Measurements from ENCODE around the gene DUSP22. TPM values are rescaled to one million over a fixed set of nuclear protein-coding genes. Genes with fewer than 3 reads are reported as not detected.

Gene DUSP22
- total RNA-seq, 2 experiments from 2014 or later: 35.3 to 36.7 TPM

GRCh38 chr6:352474-352873 lies 60.2 kb downstream of the DUSP22 start:
- CTCF ChIA-PET: interaction anchor here (0.9 to 1.4 kb wide), 4 partner anchors 9 to 27 kb away, joined by 3 read pairs; no protein-coding TSS in a partner anchor
- no peaks in the 10 kb centered on the region for H3K9me3 Mint-ChIP-seq

GRCh38 chr6:352896-353470 lies 60.7 kb downstream of the DUSP22 start:
- no peak overlapping the region for H3K27ac Mint-ChIP-seq
- no peak overlapping the region for H3K4me3 Mint-ChIP-seq
- DNase-seq: no peak
- H3K9me3 Mint-ChIP-seq: no peaks in the 10 kb centered on the region
- ChIA-PET POLR2A (no interaction called here), CTCF (interaction anchor here (0.8 to 1.4 kb wide), 3 partner anchors 14 to 317 kb away, joined by 3 read pairs; no protein-coding TSS in a partner anchor)
- H3K36me3 Mint-ChIP-seq (ENCODE audit: low read depth): peaks cover 2% of the 10 kb centered on the region
- H3K27me3 Mint-ChIP-seq: no peaks in the 10 kb centered on the region
- no peaks in the 10 kb centered on the region for H3K4me1 Mint-ChIP-seq

More at GRCh38 chr6:352474-352873, 60.2 kb downstream of the DUSP22 start:
- no peak overlapping the region for H3K27ac Mint-ChIP-seq
- no peaks in the 10 kb centered on the region for H3K27me3 Mint-ChIP-seq
- H3K4me1 Mint-ChIP-seq: no peaks in the 10 kb centered on the region
- no peak for DNase-seq
- peaks cover 2% of the 10 kb centered on the region for H3K36me3 Mint-ChIP-seq (ENCODE audit: low read depth)
- H3K4me3 Mint-ChIP-seq: no peak overlapping the region
- POLR2A ChIA-PET: no interaction called here

- no peak overlapping the region for H3K4me3 Mint-ChIP-seq
- POLR2A ChIA-PET: interaction anchor here (0.6 kb wide), 1 partner anchor 16 kb away, joined by 4 read pairs; no protein-coding TSS in a partner anchor
- CTCF ChIA-PET: interaction anchor here (0.8 to 1.0 kb wide), 2 partner anchors 9 to 316 kb away, joined by 3 read pairs; no protein-coding TSS in a partner anchor
- H3K9me3 Mint-ChIP-seq: no peaks in the 10 kb centered on the region
- no peak overlapping the region for H3K27ac Mint-ChIP-seq
- peaks cover 4% of the 10 kb centered on the region for H3K4me1 Mint-ChIP-seq
- no peak for DNase-seq
- H3K36me3 Mint-ChIP-seq (ENCODE audit: low read depth): peaks cover 2% of the 10 kb centered on the region
- no peaks in the 10 kb centered on the region for H3K27me3 Mint-ChIP-seq
Measured at GRCh38 chr6:353642-354614, 61.6 kb downstream of the DUSP22 start.

- Mint-ChIP-seq H3K4me3 (no peak overlapping the region), H3K4me1 (peaks cover 4% of the 10 kb centered on the region), H3K36me3 (ENCODE audit: low read depth) (no peaks in the 10 kb centered on the region), H3K9me3 (no peaks in the 10 kb centered on the region), H3K27me3 (no peaks in the 10 kb centered on the region), H3K27ac (no peak overlapping the region)
- CTCF ChIA-PET: interaction anchor here (1.0 to 1.9 kb wide), 2 partner anchors 10 to 19 kb away, joined by 3 to 6 read pairs; no protein-coding TSS in a partner anchor
- no peak for DNase-seq
- POLR2A ChIA-PET: interaction anchor here (0.6 kb wide), 1 partner anchor 17 kb away, joined by 4 read pairs; no protein-coding TSS in a partner anchor
Measured at GRCh38 chr6:354631-355280, 62.5 kb downstream of the DUSP22 start.

GRCh38 chr6:355373-356208 lies 63.3 kb downstream of the DUSP22 start:
- POLR2A ChIA-PET: no interaction called here

GRCh38 chr6:356828-357251 lies 64.6 kb downstream of the DUSP22 start:
- Mint-ChIP-seq H3K4me1 (peaks cover 4% of the 10 kb centered on the region), H3K27me3 (no peaks in the 10 kb centered on the region), H3K36me3 (ENCODE audit: low read depth) (no peaks in the 10 kb centered on the region), H3K27ac (no peak overlapping the region), H3K9me3 (no peaks in the 10 kb centered on the region), H3K4me3 (no peak overlapping the region)
- ChIA-PET POLR2A (no interaction called here), CTCF (interaction anchor here (1.9 kb wide), 1 partner anchor 17 kb away, joined by 6 read pairs; no protein-coding TSS in a partner anchor)
- no peak for DNase-seq

More at GRCh38 chr6:355373-356208, 63.3 kb downstream of the DUSP22 start:
- Mint-ChIP-seq H3K4me3 (no peak overlapping the region), H3K9me3 (no peaks in the 10 kb centered on the region), H3K27me3 (no peaks in the 10 kb centered on the region), H3K4me1 (peaks cover 4% of the 10 kb centered on the region), H3K27ac (no peak overlapping the region), H3K36me3 (ENCODE audit: low read depth) (no peaks in the 10 kb centered on the region)
- CTCF ChIA-PET: interaction anchor here (0.5 to 1.9 kb wide), 2 partner anchors 18 to 308 kb away, joined by 5 to 6 read pairs; no protein-coding TSS in a partner anchor
- no peak for DNase-seq

GRCh38 chr6:357261-357790 lies 65.0 kb downstream of the DUSP22 start:
- Mint-ChIP-seq H3K27me3 (no peaks in the 10 kb centered on the region), H3K4me1 (peaks cover 4% of the 10 kb centered on the region), H3K9me3 (no peaks in the 10 kb centered on the region), H3K4me3 (no peak overlapping the region), H3K36me3 (ENCODE audit: low read depth) (no peaks in the 10 kb centered on the region), H3K27ac (no peak overlapping the region)
- DNase-seq: no peak
- ChIA-PET CTCF (no interaction called here), POLR2A (no interaction called here)

- Mint-ChIP-seq H3K27me3 (no peaks in the 10 kb centered on the region), H3K27ac (peak overlapping the region; percentile 28), H3K4me3 (no peak overlapping the region), H3K36me3 (ENCODE audit: low read depth) (no peaks in the 10 kb centered on the region), H3K9me3 (no peaks in the 10 kb centered on the region), H3K4me1 (peaks cover 4% of the 10 kb centered on the region)
- DNase-seq: no peak
- ChIA-PET CTCF (no interaction called here), POLR2A (no interaction called here)
Measured at GRCh38 chr6:357791-358341, 65.6 kb downstream of the DUSP22 start.

GRCh38 chr6:358432-358831 lies 66.1 kb downstream of the DUSP22 start:
- Mint-ChIP-seq H3K36me3 (ENCODE audit: low read depth) (no peaks in the 10 kb centered on the region), H3K27ac (no peak overlapping the region), H3K4me1 (peaks cover 4% of the 10 kb centered on the region), H3K4me3 (no peak overlapping the region), H3K9me3 (peaks cover 2% of the 10 kb centered on the region), H3K27me3 (no peaks in the 10 kb centered on the region)
- no peak for DNase-seq
- ChIA-PET POLR2A (no interaction called here), CTCF (no interaction called here)

GRCh38 chr6:358847-359246 lies 66.6 kb downstream of the DUSP22 start:
- Mint-ChIP-seq H3K27me3 (no peaks in the 10 kb centered on the region), H3K27ac (no peak overlapping the region), H3K36me3 (ENCODE audit: low read depth) (no peaks in the 10 kb centered on the region), H3K9me3 (peaks cover 4% of the 10 kb centered on the region), H3K4me1 (peaks cover 4% of the 10 kb centered on the region), H3K4me3 (no peak overlapping the region)
- DNase-seq: no peak
- ChIA-PET CTCF (no interaction called here), POLR2A (no interaction called here)

- ChIA-PET POLR2A (no interaction called here), CTCF (interaction anchor here (0.8 to 1.1 kb wide), 3 partner anchors 8 to 170 kb away, joined by 3 to 4 read pairs (median 3); no protein-coding TSS in a partner anchor)
Measured at GRCh38 chr6:359261-360035, 67.2 kb downstream of the DUSP22 start.

More at GRCh38 chr6:359261-360035, 67.2 kb downstream of the DUSP22 start:
- Mint-ChIP-seq H3K4me3 (no peak overlapping the region), H3K9me3 (peaks cover 9% of the 10 kb centered on the region), H3K4me1 (peaks cover 4% of the 10 kb centered on the region), H3K27me3 (no peaks in the 10 kb centered on the region), H3K36me3 (ENCODE audit: low read depth) (no peaks in the 10 kb centered on the region), H3K27ac (no peak overlapping the region)
- DNase-seq: no peak

Measured in activated CD4-positive, alpha-beta T cell treated with anti-CD3 and anti-CD28 coated beads, Interleukin-2, amount 10 ng/mL, durations not matched to agents 7 days and 5 days (primary cell).